Thyroid gland (tissue), 4 donors: ENCODE results near the gene C22orf42.

Experiments
- POLR2A ChIP-seq, 2 donors: fragments of 450-650 bp; IDR thresholded peaks; one replicate each; pipeline ENCODE4 v1.6.1; 2017; ENCODE audit warnings: antibody characterized with exemption in 2 of 2, mild to moderate bottlenecking in 2 of 2, moderate library complexity in 1 of 2
- TF ChIP-seq, protein P1 (sequence below), 6 experiments: fragments of 200-600 bp in 3 of 6; fragments of 450-650 bp in 3 of 6; sonication (generic) in 3 of 6; IDR thresholded peaks; one replicate each; pipeline ENCODE4 v1.5.1; 2016 to 2019; ENCODE audit warnings: antibody characterized with exemption in 6 of 6, mild to moderate bottlenecking in 2 of 6, inconsistent platforms in 1 of 6, moderate library complexity in 1 of 6

DNA sequence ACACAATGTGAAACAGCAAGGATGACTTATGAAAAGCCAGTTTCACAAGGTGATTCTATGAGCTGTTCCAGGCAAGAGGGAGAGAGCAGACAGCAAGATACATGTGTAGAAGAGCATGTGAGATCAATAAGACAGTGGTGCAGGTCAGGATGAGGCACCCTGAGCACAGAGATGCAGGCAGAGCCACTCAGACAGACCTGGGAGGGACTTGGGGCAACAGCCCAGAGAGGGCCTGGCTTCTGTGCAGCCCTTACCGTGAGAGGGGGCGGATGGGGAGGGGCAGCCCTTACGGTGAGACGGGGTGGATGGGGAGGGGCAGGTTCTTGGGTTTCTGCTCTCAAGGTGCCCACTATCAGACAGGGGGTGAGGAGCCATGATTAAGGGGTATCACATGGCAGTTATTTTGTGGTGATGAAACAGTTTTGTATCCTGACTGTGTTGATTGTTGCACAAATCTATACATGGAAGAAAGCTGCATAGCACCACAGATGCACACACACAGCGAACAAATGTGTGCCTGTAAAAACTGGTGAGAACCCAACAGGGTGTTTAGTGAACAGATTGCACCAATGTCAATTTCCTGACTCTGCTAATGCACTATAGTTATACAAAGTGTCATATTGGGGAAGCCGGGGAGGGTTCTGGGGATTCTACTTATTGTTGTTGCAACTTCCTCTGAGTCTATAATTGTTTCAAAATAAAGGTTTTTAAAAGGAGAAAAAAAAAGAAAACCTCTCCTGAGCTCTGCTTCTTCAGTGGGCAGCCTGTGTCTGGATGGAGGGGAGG lies 5.2 kb upstream of the C22orf42 start:
- TF ChIP-seq, protein P1, sequence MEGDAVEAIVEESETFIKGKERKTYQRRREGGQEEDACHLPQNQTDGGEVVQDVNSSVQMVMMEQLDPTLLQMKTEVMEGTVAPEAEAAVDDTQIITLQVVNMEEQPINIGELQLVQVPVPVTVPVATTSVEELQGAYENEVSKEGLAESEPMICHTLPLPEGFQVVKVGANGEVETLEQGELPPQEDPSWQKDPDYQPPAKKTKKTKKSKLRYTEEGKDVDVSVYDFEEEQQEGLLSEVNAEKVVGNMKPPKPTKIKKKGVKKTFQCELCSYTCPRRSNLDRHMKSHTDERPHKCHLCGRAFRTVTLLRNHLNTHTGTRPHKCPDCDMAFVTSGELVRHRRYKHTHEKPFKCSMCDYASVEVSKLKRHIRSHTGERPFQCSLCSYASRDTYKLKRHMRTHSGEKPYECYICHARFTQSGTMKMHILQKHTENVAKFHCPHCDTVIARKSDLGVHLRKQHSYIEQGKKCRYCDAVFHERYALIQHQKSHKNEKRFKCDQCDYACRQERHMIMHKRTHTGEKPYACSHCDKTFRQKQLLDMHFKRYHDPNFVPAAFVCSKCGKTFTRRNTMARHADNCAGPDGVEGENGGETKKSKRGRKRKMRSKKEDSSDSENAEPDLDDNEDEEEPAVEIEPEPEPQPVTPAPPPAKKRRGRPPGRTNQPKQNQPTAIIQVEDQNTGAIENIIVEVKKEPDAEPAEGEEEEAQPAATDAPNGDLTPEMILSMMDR (IDR thresholded peaks at IDR 0.05), result no peak
- no peak for TF ChIP-seq POLR2A (IDR thresholded peaks at IDR 0.05)
